ENCODE data around the gene CALM3.
A peak's percentile ranks its signal among the peaks of the same experiment; 100 is the strongest.

Gene CALM3

GRCh38 chr19:46630586-46631205 lies 29.6 kb downstream of the CALM3 start:
- H3K4me3 ChIP-seq (ENCODE audit: low read depth, low read length) = no peak overlapping the region
- no peak for DNase-seq (ENCODE audit: low read depth)
- no peak for TF ChIP-seq CTCF (conservative IDR thresholded peaks at IDR 0.05; ENCODE audit: low read depth, low read length)

- peak; percentile 46 for DNase-seq (ENCODE audit: low read depth)
- no peak overlapping the region for H3K4me3 ChIP-seq (ENCODE audit: low read depth, low read length)
- TF ChIP-seq CTCF (conservative IDR thresholded peaks at IDR 0.05; ENCODE audit: low read depth, low read length) = no peak
Observed at GRCh38 chr19:46631481-46631880, 30.4 kb downstream of the CALM3 start.

- no peak overlapping the region for H3K4me3 ChIP-seq (ENCODE audit: low read depth, low read length)
- TF ChIP-seq CTCF (conservative IDR thresholded peaks at IDR 0.05; ENCODE audit: low read depth, low read length) = no peak
- DNase-seq (ENCODE audit: low read depth) = no peak
Observed at GRCh38 chr19:46633130-46633529, 32.0 kb downstream of the CALM3 start.

- TF ChIP-seq CTCF (conservative IDR thresholded peaks at IDR 0.05; ENCODE audit: low read depth, low read length) = no peak
- DNase-seq (ENCODE audit: low read depth) = peak; percentile 84
- peak overlapping the region; percentile 16 for H3K4me3 ChIP-seq (ENCODE audit: low read depth, low read length)
Observed at GRCh38 chr19:46634045-46634655, 33.0 kb downstream of the CALM3 start.

- no peak for DNase-seq (ENCODE audit: low read depth)
- H3K4me3 ChIP-seq (ENCODE audit: low read depth, low read length) = peak overlapping the region; percentile 11
- TF ChIP-seq CTCF (conservative IDR thresholded peaks at IDR 0.05; ENCODE audit: low read depth, low read length) = no peak
Observed at GRCh38 chr19:46634656-46635218, 33.6 kb downstream of the CALM3 start.

GRCh38 chr19:46635920-46636761 lies 35.0 kb downstream of the CALM3 start, which contains the start of gene GNG8:
Gene GNG8 (minus strand): TSS chr19:46636202. CDS start chr19:46634682, 1,520 bp downstream.
- no peak for TF ChIP-seq CTCF (conservative IDR thresholded peaks at IDR 0.05; ENCODE audit: low read depth, low read length)
- H3K4me3 ChIP-seq (ENCODE audit: low read depth, low read length) = no peak within 1 kb of the TSS
- DNase-seq (ENCODE audit: low read depth) = no peak

All from choroid plexus epithelial cell (primary cell).